ENCODE results near the gene HSPB8.

DNA sequence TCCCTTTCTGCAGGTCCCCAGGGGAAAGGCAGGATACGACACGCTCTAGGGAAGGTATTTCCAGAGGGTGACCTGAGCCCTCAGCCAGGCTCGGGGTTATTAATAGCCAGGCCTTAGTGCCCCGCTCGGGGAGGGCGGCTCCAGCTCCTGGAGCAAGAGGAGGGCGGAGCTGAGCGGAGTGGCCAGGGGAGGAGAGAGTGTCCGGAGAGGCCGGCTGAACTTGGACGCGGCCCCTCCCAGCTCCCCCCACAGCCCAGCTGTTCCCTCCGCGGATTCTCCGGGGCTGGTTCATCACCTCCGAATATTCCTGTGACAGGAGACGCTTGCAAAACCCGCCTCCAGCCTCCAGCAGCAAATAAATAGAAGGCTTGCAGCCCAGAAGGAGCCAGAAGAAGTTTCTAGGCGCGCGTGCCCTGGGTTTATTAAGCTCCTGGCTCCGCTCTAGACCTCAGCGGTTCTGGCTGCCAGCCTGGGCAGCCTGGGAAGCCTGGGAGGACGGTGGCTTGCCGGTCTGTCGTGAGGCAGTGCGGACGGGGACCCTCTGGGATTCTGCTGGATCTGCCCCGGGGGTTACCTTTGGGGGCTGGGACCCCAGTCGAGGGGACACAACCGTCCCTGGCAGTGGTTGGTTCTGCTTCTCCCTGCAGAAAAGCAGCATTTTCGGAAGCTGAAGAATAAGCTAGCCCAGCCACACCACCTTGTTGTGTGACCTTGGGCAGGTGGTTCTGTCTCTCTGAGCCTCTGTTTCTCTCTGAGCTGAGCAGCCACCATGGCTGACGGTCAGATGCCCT is at the start of gene HSPB8:
- TF ChIP-seq, protein P1, sequence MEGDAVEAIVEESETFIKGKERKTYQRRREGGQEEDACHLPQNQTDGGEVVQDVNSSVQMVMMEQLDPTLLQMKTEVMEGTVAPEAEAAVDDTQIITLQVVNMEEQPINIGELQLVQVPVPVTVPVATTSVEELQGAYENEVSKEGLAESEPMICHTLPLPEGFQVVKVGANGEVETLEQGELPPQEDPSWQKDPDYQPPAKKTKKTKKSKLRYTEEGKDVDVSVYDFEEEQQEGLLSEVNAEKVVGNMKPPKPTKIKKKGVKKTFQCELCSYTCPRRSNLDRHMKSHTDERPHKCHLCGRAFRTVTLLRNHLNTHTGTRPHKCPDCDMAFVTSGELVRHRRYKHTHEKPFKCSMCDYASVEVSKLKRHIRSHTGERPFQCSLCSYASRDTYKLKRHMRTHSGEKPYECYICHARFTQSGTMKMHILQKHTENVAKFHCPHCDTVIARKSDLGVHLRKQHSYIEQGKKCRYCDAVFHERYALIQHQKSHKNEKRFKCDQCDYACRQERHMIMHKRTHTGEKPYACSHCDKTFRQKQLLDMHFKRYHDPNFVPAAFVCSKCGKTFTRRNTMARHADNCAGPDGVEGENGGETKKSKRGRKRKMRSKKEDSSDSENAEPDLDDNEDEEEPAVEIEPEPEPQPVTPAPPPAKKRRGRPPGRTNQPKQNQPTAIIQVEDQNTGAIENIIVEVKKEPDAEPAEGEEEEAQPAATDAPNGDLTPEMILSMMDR (IDR thresholded peaks at IDR 0.05; ENCODE audit: low read depth, low read length, missing input control) = no peak
- TF ChIP-seq YY1 (IDR thresholded peaks at IDR 0.05) (no peak), GABPA (IDR thresholded peaks at IDR 0.05 in 1 of 2, conservative IDR thresholded peaks at IDR 0.05 in 1 of 2) (no peak), TAF1 (conservative IDR thresholded peaks at IDR 0.05) (no peak), RAD21 (IDR thresholded peaks at IDR 0.05) (peak in 1 of 2 donors; percentile 16)

Measured in liver (tissue), 3 donors.